OCI-LY3 (cell line): ENCODE results near the gene PPIP5K1.

Experiments used
- H2AFZ ChIP-seq: fragments of 200-600, 300-600 bp; shearing (Covaris generic); 2 replicates; pipeline ENCODE4 v1.6.0; 2014; ENCODE audit warnings: antibody characterized with exemption, low read depth, low read length
- H3K27ac ChIP-seq: fragments of 200-600, 300-600 bp; sonication (generic); 2 replicates; pipeline ENCODE4 v1.5.1; 2014; ENCODE audit warnings: mild to moderate bottlenecking, low read length, moderate library complexity, mixed read lengths
- H3K27me3 ChIP-seq: fragments of 200-600, 300-600 bp; sonication (generic); 2 replicates; pipeline ENCODE4 v1.6.1; 2014; ENCODE audit warnings: low read depth, low read length, mixed read lengths
- H3K36me3 ChIP-seq: fragments of 200-600, 300-600 bp; sonication (generic); replicated peaks from 2 replicates; pipeline ENCODE3; 2014; ENCODE audit warnings: low read depth, low read length, mixed read lengths
- H3K4me1 ChIP-seq: fragments of 300-600, 200-600 bp; sonication (generic); 2 replicates; pipeline ENCODE4 v1.6.1; 2014; ENCODE audit warnings: low read length, mixed read lengths
- H3K4me2 ChIP-seq: fragments of 200-600, 300-600 bp; sonication (generic); 2 replicates; pipeline ENCODE4 v1.6.1; 2014; ENCODE audit warnings: low read length, mixed read lengths
- H3K4me3 ChIP-seq: fragments of 300-600, 200-600 bp; sonication (generic); 2 replicates; pipeline ENCODE4 v1.5.1; 2014; ENCODE audit warnings: antibody characterized with exemption, mild to moderate bottlenecking, low read length, moderate library complexity
- H3K79me2 ChIP-seq: fragments of 300-600, 200-600 bp; shearing (Covaris generic); 2 replicates; pipeline ENCODE4 v1.6.1; 2014; ENCODE audit warnings: mild to moderate bottlenecking, low read length, mixed read lengths
- H3K9ac ChIP-seq: fragments of 300-600, 200-600 bp; shearing (Covaris generic); 2 replicates; pipeline ENCODE4 v1.6.0; 2014; ENCODE audit warnings: mild to moderate bottlenecking, low read length, moderate library complexity
- H3K9me3 ChIP-seq: fragments of 200-600, 300-600 bp; shearing (Covaris generic); 2 replicates; pipeline ENCODE4 v1.6.1; 2014; ENCODE audit warnings: low read length, mixed read lengths; ENCODE audit not compliant: insufficient read depth
- H4K20me1 ChIP-seq: fragments of 200-600, 300-600 bp; sonication (generic); 2 replicates; pipeline ENCODE4 v1.6.1; 2016; ENCODE audit warnings: low read length, mixed read lengths; ENCODE audit not compliant: insufficient read depth
- CTCF ChIP-seq: fragments of 200-600, 300-600 bp; sonication (generic); IDR thresholded peaks from 2 replicates; pipeline ENCODE4 v1.5.1; 2014; ENCODE audit warnings: antibody characterized with exemption, low read length, low read depth
- EZH2phosphoT487 ChIP-seq: fragments of 200-600 bp; shearing (Covaris generic); IDR thresholded peaks from 2 replicates; pipeline ENCODE4 v1.6.1; 2018; ENCODE audit warnings: antibody characterized with exemption, mixed run types, low read depth

Gene PPIP5K1

GRCh38 chr15:43511012-43511885, 78.8 kb downstream of the PPIP5K1 start:
- TF ChIP-seq EZH2phosphoT487: no peak
- TF ChIP-seq CTCF: peak; percentile 44; the same call in 1 of the 2 replicates
- Histone ChIP-seq H3K27me3 (peaks cover 16% of the 10 kb centered on the region), H3K36me3 (no peaks in the 10 kb centered on the region), H3K9ac (peak overlapping the region; percentile 42), H3K4me1 (peaks cover 16% of the 10 kb centered on the region), H4K20me1 (no peaks in the 10 kb centered on the region), H3K27ac (no peak overlapping the region), H3K9me3 (no peaks in the 10 kb centered on the region), H3K4me2 (peak overlapping the region; percentile 99), H3K4me3 (peak overlapping the region; percentile 96), H2AFZ (peak overlapping the region; percentile 76), H3K79me2 (no peaks in the 10 kb centered on the region)

- no peak for TF ChIP-seq EZH2phosphoT487
- TF ChIP-seq CTCF: no peak
- Histone ChIP-seq H3K4me1 (peaks cover 9% of the 10 kb centered on the region), H3K27me3 (peaks cover 14% of the 10 kb centered on the region), H3K9me3 (no peaks in the 10 kb centered on the region), H3K79me2 (no peaks in the 10 kb centered on the region), H3K4me3 (peak overlapping the region; percentile 96), H3K27ac (0 out of 2 replicates have a peak overlapping the region, but pooled peaks have one; percentile 9), H2AFZ (peak overlapping the region; percentile 97), H3K4me2 (peak overlapping the region; percentile 99), H3K9ac (peak overlapping the region; percentile 73), H4K20me1 (no peaks in the 10 kb centered on the region), H3K36me3 (no peaks in the 10 kb centered on the region)
These were observed 79.6 kb downstream of the PPIP5K1 start for GRCh38 chr15:43510200-43511011.

- Histone ChIP-seq H2AFZ (no peak overlapping the region), H3K4me2 (peak overlapping the region; percentile 99), H4K20me1 (no peaks in the 10 kb centered on the region), H3K4me3 (peak overlapping the region; percentile 96), H3K4me1 (peaks cover 9% of the 10 kb centered on the region), H3K27me3 (peaks cover 14% of the 10 kb centered on the region), H3K9me3 (no peaks in the 10 kb centered on the region), H3K27ac (no peak overlapping the region), H3K36me3 (no peaks in the 10 kb centered on the region), H3K79me2 (no peaks in the 10 kb centered on the region), H3K9ac (peak overlapping the region; percentile 73; the same call in 1 of the 2 replicates)
- TF ChIP-seq EZH2phosphoT487: no peak
- TF ChIP-seq CTCF: no peak
These were observed 80.3 kb downstream of the PPIP5K1 start for GRCh38 chr15:43509660-43510199.
